GM19043 (cell line): Measurements from ENCODE around the gene ERVK3-1.
"Not testable (repeated sequence)": the region's sequence is repeated elsewhere in the genome, so short reads cannot be mapped to it uniquely, and the experiment has no call there.

ENCODE experiments used
- ATAC-seq: cut with Tn5 transposase; IDR thresholded peaks from one replicate; pipeline ENCODE4 v1.9.1; 2021; ENCODE audit warnings: low read depth; ENCODE audit not compliant: unreplicated experiment

Gene ERVK3-1

DNA sequence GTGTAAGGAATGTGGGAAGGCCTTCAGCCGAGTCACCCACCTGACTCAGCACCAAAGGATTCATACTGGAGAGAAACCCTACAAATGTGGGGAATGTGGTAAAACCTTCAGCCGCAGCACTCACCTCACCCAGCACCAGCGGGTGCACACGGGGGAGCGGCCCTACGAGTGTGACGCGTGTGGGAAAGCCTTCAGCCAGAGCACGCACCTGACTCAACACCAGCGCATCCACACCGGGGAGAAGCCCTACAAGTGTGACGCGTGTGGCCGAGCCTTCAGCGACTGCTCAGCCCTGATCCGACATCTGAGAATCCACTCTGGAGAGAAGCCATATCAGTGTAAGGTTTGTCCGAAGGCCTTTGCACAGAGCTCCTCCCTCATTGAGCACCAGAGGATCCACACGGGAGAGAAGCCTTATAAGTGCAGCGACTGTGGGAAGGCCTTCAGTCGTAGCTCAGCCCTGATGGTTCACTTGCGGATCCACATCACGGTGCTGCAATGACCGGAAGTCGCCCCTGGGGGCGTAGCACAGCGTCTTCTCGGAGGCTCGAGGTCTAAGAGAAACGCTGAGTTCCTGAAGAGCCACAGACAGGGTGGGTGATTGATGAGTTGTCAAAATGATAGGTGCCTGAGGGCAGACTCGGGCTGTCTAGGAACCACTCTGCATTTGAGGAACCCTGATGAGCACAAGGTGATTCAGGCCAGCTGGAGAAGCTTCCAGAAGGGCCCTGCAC, 33.8 kb downstream of the ERVK3-1 start:
- no peak for ATAC-seq

DNA sequence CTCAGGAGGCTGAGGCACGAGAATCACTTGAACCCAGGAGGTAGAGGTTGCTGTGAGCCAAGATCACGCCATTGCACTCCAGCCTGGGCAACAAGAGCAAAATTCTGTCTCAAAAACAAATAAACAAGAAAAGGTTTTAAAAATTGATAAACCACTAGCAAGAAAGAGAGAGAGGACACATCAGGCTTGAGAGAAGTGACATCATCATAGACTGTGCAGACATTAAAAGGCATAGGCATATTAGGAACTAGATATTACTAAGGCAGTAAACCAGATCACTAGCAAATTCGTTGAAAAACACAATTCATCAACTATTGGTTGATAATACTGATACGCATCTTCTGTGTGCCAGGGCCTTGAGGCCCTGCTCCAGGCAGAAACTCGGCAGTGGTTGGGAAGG, 40.4 kb downstream of the ERVK3-1 start:
- ATAC-seq: no peak

DNA sequence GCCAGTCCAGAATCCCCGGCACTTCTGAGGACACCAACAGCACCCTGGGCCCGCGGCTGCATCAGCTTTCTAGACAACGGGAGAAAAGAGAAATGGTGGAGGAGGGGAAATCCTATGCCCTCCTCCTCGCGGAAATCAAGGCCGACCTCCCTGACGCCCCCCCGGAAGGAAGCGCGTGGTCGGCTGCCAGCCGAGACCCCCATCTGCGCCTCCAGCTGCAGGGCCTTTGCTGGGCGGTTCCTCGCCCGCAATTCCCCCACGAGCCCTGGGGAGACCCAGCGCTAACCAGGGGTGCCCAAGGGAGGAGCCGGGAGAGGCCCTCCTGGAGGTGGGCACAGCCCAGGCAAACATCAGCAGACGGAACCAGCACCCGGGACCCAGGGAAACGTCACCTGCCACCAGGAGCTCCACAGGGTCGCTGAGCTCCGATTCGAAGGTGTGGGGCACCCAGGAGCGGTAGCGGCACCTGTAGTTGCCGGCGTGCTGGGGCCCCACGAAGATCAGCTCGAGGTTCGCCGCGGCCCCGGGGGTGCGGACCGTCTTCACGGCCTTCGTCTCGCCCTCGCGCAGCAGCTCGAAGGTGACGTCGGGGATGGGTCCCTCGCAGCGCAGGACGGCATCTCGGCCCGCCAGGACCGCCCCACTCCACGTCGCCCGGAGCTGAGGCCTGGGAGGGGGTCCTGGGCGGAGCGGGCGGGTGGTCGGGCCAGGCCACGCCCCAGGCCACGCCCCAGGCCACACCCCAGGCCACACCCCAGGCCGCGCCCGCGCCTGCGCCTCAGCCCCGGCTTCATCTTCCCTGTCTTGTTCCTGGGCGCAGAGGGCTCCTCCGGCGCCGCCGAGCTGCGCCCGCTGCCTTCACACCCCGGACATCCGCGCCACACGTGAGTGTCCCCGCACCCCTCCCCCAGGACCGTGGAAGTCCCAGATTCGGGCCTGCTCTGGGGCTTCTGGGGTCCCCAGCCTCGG, 42.1 kb downstream of the ERVK3-1 start:
- peak; percentile 90 for ATAC-seq

DNA sequence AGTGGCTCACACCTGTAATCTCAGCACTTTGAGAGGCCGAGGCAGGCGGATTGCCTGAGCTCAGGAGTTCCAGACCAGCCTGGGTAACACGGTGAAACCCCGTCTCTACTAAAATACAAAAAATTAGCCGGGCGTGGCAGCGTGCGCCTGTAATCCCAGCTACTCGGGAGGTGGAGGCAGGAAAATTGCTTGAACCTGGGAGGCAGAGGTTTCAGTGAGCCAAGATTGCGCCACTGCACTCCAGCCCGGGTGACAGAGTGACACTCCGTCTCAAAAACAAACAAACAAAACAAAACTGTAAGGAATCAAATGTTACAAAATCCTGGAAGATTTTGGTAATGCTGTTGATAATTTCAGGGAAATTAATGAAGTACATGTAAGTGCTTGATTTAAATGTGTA, 42.9 kb downstream of the ERVK3-1 start:
- ATAC-seq: not testable (repeated sequence)

DNA sequence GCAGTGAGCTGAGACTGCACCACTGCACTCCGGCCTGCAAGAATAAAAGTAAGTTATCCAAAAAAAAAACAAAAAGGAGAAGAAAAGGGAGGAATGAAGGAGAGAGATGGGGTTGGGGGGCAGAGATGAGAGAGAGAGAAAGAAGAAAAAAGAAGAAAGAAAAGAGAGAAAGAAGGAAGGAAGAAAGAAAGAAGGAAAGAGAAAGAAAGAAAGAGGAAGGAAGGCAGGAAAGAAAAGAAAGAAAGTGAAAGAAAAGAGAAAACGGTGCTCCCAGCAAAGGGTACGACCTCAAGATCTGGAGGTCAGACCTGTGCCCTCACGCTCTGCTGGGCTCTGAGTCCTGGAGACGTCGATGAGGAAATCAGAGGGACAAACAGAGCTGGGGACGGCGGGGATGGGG, 44.4 kb downstream of the ERVK3-1 start:
- no peak for ATAC-seq

DNA sequence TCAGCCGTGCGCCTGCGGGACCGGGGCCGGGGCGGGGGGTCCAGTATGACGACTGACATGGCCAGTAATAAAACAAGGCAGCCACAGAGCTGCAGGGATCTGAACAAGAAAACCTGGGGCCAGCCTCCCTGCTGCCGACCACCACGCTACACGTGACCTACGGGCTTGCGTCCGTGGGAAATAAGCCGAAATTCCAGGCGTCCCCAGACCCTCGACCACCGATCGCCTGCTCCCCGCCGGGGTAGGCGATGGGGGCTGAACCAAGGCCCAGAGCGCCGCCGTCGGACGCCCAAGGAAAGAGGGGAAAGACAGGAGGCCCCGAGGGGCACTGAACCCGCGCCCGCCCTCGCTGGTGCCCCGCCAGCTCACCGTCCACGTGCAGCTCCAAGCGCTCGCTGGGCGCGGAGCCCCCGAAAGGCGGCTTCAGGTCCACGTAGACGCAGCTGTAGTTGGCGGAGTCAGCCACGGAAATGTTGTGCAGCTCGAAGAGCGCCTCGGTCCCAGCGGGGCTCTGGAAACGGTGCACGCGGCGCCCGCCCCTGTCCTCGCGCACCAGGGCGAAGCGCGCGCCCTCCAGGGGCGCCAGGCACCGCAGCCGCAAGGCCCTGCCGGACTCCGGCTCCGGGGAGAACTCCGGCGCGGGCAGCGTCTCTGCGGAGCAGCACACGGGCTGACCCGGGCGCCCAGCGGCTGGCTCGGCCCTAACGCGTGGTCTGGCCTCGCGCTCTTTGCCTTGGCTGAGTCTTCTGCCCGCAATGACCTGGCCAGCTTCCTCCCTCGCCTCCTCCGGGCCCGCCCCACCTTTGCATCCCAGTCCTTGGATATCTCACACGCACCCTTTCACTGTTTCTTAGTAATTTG, 45.1 kb downstream of the ERVK3-1 start:
- ATAC-seq: no peak

DNA sequence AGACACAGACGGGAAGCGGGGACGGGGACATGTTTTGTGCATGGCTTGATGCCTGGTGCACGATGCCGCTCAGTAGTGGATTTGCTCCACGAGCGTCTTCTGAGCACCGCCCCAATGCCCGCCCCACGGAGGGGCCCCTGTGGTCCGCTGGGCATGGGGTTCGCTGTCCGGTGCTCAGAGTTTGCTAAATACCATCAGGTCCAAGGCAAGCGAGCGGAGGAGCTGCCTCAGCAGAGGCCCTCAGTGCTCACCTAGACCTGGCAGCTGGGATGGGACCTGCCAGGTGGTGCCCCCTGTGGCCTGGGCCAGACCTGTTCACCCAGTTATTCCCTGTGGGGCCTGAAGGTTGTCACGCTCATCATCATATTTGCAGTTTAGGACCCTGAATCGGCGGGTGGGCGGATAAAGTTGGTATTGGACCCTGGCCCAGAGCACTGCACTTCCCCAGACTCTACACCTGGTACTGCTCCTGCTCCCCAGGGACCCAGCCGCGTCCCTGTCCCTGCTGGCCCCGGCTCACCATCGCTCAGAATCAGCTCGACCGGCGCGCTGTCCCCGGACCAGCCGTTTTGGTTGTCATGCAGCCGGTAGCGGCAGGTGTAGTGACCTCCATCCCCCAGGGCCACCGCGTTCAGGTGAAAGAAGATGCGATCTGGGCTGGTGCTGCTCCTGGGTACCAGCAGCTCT, 45.8 kb downstream of the ERVK3-1 start:
- ATAC-seq: no peak

DNA sequence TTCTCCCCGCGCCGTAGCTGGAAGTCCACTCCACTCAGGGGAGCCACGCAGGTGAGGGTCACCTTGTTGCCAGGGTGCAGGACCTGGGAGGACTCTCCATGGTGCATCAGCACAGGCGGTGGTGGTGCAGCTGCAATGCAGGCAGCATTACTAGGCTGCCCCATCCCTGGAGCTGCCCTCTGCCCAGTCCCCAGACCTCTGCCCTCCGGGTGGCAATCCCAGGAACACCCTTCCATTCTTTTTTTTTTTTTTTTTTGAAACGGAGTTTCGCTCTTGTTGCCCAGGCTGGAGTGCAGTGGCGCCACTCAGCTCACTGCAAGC, 46.3 kb downstream of the ERVK3-1 start:
- no peak for ATAC-seq

DNA sequence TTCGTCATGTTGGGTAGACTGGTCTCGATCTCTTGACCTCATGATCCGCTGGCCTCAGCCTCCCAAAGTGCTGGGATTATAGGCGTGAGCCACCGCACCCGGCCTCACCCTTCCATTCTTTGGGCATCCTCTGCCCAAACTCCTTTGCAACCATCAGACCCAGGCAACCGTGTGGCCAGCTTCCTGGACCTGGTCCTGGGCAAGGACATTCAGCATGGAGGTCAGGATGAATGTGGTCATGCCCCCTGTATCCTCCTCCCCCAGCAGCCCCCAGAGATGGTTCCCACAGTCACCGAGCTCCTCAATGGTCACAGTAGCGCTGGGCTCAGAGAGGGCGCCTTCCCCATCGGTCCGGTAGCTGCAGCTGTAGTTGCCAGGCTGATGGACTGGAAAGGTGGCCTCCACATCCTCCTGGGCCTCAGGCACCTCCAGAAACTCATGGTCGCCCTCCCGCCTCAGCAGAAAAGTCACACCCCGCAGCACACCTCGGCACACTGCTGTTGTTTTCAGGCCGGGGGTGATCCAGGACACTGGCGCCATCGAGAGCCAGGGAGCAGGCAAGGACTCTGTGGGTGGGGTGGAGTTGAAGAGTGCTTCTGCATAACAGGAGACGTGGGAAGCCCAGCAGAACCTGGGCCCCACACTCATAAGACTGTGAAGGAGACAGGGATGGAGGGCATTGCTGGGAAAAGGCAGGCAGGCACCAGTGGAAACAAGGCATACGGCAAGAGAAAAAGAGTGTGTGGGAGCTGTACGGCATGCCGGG, 47.0 kb downstream of the ERVK3-1 start:
- ATAC-seq: no peak

DNA sequence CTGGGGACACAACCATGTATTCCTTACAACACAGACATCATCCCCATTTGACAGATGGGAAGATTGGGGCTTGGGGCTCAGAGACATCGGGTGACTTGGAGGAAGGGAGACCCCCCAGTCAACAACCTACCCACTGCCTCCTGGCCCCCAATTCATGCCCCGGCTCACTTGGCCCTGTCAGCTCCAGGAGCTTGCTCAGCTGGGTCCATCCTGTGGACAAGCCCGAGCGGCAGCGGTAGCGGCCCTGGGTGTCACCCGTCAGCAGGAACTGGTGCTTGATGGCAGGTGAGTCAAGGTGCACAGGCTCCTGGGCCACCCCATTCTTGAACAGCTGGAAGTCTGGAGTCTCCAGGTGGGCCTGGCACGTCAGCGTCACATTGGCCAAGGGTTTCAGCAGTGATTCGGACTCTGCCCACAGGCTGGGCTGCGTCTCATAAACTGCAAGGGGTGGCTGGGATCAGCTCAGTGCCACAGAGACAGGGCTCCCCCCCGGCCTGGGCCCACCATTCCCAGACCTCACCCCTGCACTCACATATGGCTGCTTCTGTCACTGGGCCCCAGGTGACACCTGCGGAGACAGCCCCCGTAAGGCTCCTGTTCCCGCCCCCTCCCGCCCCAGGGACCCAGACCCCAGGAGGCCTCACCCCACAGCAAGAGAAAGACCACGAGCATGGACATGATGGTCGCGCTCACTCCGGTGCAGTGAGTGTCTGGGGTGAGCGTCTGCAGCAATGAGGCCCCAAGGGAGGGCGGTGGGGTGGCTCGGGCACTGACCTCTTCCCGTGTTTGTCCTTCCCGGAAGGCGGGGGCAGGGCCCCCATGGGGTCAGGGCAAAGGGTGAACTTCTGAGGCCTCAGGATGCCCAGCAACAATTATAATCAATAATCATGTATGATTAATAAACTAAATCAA, 47.8 kb downstream of the ERVK3-1 start, which contains the start of gene A1BG:
A1BG (minus strand) TSS at position 733 of the 912 bp plus-strand sequence; CDS start at position 678, 55 bp downstream.
- ATAC-seq: no peak

DNA sequence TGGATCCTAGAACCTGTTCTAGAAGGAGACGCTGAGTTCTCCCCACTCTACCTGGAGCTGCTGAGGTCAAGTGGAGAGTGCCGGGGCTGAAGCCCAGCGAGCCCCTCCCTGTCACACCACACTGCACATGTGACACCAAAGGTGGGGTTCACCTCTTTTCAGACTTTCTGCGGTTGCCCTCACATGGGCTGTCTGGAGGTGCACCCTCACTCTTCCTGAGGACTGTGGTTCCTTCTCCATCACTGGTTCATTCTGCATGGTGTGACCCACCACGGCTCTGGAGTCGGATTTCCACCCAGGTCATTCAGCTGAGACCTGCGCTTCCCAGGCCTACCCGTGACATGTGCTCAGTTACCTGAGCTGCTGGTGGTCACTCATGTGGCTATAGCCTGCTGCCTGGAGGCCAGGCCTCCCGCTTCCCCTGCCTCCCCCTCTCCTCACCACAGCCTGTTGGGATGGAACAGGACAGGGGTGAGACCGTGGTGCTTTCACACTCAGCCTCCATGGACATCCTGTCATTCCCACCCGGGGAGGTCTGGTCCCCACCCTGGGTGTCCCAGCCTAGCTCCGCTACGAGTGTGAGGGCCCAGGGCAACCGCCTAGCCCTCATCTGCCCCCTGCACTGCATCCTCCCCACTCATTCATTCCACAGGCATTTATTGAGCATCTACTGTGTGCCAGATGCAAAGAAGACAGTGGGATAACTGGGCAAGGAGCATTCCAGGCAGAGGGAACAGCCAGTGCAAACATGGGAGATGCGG, 48.7 kb downstream of the ERVK3-1 start:
- ATAC-seq: no peak

DNA sequence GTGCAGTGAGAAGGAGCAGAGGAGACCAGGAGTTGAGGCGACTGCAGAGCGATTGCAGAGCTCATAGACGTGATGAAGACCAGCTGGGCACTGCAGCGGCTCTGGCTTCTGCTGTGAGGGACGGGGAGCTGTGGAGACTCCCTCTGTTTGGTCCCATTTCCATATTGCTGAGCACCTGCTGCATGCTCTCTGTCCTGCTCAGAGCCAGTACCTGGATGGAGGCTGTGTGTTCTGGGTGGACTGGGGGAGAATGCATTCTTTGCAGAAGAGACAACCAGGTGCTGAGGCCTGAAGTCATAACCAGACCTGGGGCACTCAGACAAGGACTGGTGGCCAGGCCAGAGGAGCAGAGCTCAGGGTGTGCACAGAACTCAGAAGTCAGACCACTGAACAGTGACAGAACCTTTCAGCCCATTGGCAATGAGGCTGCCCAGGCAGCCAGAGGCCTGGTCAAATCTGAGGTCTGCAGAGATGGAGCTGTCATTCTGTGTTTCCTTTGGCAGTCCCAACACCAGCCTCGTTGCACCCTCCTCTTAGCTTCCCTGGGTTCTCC, 49.4 kb downstream of the ERVK3-1 start:
- ATAC-seq: no peak

DNA sequence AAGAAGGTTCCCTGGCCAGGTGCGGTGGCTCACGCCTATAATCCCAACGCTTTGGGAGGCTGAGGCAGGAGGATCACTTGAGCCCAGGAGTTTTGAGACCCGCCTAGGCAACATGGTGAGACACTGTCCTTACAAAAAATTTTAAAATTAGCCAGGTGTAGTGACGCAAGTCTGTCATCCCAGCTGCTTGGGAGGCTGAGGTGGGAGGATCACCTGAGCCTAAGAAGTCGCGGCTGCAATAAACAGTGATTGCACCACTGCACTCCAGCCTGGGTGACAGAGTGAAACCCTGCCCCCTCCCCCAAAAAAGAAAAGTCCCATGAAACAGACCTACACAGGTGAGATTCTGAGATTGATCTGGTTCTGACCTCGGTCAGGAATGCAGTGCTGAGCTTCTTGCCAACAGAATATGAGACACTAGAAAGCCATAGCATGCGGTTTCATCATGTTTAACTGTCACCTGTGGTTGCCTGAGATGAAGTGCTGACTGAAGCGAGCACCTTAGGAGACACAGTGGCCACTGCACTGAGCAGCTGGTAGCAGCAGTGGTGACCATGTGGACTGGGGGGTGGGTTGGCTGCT, 50.1 kb downstream of the ERVK3-1 start:
- no peak for ATAC-seq

DNA sequence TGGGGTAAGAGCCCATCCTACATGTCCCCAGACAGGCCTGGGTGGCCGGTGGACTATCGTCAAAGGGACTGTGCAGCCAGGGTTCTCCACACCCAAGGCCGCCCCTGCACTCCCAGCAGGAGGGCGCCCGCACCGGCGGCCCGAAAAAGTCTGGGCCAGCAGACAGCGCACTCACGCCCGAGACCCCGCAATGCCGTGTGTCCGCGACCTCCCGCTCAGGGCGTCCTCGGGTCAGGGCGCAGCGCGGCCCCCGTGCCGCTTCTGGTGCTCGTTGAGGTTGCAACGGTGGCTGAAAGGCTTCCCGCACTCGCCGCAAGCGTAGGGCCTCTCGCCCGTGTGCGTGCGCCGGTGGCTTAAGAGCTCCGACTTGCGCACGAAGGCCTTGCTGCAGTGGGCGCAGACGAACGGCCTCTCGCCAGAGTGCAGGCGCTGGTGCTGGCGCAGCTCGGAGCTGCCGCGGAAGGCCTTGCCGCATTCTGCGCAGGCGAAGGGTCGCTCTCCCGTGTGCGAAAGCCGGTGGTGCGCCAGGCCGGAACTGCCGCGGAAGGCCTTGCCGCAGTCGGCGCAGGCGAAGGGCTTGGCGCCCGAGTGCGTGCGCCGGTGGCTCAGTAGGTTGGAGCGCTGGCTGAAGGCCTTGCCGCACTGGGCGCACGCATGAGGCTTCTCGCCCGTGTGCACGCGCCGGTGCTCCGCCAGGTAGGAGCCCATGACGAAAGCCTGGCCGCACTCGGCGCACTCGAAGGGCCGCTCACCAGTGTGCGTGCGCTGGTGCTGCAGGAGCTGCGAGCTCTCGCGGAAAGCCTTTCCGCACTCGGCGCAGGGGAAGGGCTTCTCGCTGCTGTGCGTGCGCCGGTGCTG, 51.0 kb downstream of the ERVK3-1 start:
- ATAC-seq: no peak

DNA sequence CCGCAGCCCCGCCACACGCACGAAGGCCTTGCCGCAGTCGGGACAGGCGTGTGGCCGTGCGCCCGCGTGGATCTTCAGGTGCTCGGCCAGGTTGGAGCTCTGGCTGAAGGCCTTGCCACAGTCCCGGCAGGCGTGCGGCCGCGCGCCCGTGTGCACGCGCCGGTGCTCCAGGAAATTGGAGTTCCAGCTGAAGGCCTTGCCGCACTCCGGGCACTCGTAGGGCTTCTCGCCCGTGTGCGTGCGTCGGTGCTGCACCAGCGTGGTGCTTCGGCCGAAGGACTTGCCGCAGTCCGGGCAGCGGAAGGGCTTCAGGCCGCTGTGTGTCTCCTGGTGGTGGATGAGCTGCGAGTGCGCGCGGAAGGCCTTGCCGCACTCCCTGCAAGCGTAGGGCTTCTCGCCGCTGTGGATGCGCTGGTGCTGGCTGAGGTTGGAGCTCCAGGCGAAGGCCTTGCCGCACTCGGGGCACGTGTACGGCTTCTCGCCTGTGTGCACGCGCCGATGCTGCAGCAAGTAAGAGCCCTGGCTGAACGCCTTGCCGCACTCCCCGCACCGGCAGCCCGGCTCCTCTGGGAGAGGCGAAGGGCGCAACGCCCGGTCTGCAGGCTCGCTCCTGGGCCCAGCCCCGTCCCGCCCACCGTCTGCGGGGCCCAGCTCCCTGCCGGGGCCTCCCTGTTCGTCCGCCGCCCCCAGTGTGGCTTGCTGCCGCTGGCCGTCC, 51.7 kb downstream of the ERVK3-1 start:
- no peak for ATAC-seq
